GM13976 (cell line): Measurements from ENCODE around the gene MARK4.

Experiments used
- DNase-seq: peaks from one replicate; pipeline ENCODE4 v3.0.0; 2012; ENCODE audit warnings: low spot score
- CTCF ChIP-seq: IDR thresholded peaks from 2 replicates; pipeline ENCODE4 v1.5.1; 2012; ENCODE audit warnings: borderline replicate concordance, mild to moderate bottlenecking; ENCODE audit not compliant: insufficient read depth; ENCODE audit errors: extremely low read depth, missing control alignments, control extremely low read depth
- in situ Hi-C: fragments of 300-500 bp; cut with MboI; formaldehyde crosslinking; loops from one replicate; pipeline ENCODE4 v1.12.0; 2022; ENCODE audit warnings: low sequenced_read_pairs, mixed read lengths, inconsistent platforms; ENCODE audit not compliant: unreplicated experiment

MARK4 gene

DNA sequence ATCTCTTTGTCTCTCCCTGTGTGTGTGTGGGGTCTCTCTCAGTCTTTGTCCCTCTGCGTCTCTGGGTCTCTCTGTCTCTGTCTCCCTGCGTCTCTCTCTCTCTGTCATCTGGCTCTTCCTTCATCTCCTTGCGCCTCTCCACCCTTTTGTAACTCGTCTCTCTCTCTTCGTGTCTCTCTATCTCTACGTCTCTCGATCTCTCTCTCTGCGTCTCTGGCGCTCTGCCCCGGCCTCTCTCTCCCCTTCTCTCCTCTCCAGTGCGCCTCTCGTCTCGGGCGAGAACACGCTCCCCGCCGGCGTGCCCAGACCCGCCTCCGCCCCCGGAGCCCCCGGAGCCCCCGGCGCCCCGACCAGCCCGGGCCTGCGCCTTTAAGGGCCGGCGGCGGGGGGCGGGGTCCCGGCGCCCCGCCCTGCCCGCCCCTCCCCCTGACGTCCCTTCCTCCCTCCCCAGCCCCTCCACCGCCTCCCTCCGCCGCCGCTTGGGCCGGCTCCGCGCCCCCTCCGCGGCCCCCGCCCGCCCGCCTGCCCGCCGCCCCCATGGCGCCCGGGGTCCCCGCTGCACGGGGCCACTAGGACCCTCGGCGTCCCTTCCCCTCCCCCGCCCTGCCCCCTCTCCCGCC is at the start of gene MARK4:
Gene MARK4, plus strand, starts transcription at position 440 of the 620 bp plus-strand sequence. CDS start 318 bp downstream, outside the sequence.
- no peak for TF ChIP-seq CTCF
- in situ Hi-C loops: no loop called here
- DNase-seq: peak; percentile 98

GRCh38 chr19:45202637-45203036 is 48.4 kb upstream of the MARK4 start:
- in situ Hi-C loops: no loop called here
- no peak for DNase-seq

DNA sequence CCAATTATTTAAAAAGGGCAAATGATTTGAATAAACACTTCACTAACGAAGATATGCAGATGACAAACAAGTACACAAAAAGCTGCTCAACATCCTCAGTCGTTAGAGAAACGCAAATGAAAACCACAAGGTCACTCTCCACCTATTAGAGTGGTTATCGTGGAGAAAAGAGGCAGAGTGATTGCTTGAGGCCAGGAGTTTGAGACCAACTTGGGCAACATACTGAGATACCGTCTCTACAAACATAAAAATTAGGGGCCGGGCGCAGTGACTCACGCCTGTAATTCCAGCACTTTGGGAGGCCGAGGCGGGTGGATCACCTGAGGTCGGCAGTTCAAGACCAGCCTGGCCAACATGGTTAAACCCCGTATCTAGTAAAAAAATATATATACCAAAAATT is 45.3 kb upstream of the MARK4 start:
- in situ Hi-C loops: no loop called here
- no peak for DNase-seq
- no peak for TF ChIP-seq CTCF

More at GRCh38 chr19:45202637-45203036, 48.4 kb upstream of the MARK4 start:
- TF ChIP-seq CTCF: no peak

DNA sequence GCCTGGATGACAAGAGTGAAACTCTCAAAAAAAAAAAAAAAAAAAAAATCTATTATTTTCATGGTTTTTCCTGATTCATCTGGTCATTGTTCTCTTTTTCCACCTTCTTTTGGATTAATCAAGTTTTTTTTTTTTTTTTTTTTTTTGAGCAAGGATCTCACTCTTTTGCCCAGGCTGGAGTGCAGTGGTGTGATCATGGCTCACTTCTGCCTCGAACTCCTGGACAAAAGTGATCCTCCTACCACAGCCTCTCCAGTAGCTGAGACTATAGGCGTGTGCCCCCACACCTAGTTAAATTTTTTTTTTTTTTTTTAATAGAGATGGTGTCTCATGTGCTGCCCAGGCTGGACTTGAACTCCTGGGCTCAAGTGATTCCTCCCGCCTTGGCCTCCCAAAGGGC is 44.7 kb upstream of the MARK4 start:
- no peak for TF ChIP-seq CTCF
- no peak for DNase-seq
- in situ Hi-C loops: no loop called here

DNA sequence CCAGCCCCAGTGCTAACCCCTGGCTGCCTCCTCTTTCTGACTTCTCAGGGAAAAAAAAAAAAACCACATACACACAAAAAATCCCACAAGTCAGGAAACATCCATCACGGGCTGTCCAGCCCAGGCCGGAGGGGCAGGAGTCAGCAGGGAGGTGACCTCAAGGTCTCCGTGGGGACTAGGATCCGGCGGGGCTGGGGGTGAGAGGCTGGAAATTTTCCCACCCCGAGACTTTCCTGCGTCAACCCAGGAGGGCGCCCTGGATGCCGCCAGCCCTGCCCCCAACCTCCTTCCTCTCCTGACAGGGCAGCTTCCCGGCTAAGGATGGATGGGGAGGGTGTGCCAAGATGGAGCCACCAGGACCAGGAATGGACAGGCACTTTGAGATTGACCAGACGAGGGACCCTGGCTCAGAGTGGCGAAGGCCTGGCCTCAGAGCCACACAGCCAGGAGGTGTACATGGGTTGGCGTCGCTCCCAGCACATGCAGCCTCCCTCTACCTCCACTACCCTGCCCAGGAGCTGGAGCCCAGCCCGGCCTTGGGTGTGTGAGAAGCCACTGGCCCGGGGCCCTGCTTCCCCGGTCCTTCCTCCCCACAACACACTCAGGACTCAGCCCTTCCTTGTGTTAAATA is 39.2 kb upstream of the MARK4 start:
- no peak for DNase-seq
- in situ Hi-C loops: no loop called here
- TF ChIP-seq CTCF: no peak

- in situ Hi-C loops: no loop called here
- TF ChIP-seq CTCF: no peak
Measured at GRCh38 chr19:45213031-45213430, 38.0 kb upstream of the MARK4 start.

More at GRCh38 chr19:45213031-45213430, 38.0 kb upstream of the MARK4 start:
- no peak for DNase-seq
